Fibroblast of pulmonary artery (primary cell): ENCODE measurements around the gene ZBTB4.
A peak's percentile ranks its signal among the peaks of the same experiment; 100 is the strongest.
"Not testable (repeated sequence)": the region's sequence is repeated elsewhere in the genome, so short reads cannot be mapped to it uniquely, and the experiment has no call there.

Experiments used
- DNase-seq: peaks from one replicate; pipeline ENCODE4 v3.0.0-alpha.2; 2010; ENCODE audit warnings: low read depth
- H3K4me3 ChIP-seq: replicated peaks from 2 replicates; pipeline ENCODE4 v1.5.1; 2011; ENCODE audit warnings: low read depth, mild to moderate bottlenecking, control low read depth, low read length, moderate library complexity
- CTCF ChIP-seq: IDR thresholded peaks from 2 replicates; pipeline ENCODE4 v1.5.1; 2011; ENCODE audit warnings: mild to moderate bottlenecking, control low read depth, low read length, inconsistent platforms; ENCODE audit errors: missing control alignments

Gene ZBTB4

GRCh38 chr17:7484067-7484918, 4.9 kb upstream of the ZBTB4 start, which contains the start of gene POLR2A:
Gene POLR2A, plus strand, starts transcription at chr17:7484366.
- DNase-seq, result peak; percentile 99
- peak within 1 kb of the TSS; percentile 85 for H3K4me3 ChIP-seq
- TF ChIP-seq CTCF, result no peak

GRCh38 chr17:7483255-7484066, 4.0 kb upstream of the ZBTB4 start:
- no peak for TF ChIP-seq CTCF
- H3K4me3 ChIP-seq, result peak overlapping the region; percentile 85
- DNase-seq, result peak; percentile 95

GRCh38 chr17:7482742-7483088, 3.3 kb upstream of the ZBTB4 start:
- H3K4me3 ChIP-seq, result peak overlapping the region; percentile 85

GRCh38 chr17:7481842-7482741, 2.7 kb upstream of the ZBTB4 start:
- not testable (repeated sequence) for DNase-seq, H3K4me3 ChIP-seq

More at GRCh38 chr17:7482742-7483088, 3.3 kb upstream of the ZBTB4 start:
- DNase-seq, result not testable (repeated sequence)

GRCh38 chr17:7481275-7481674, 1.8 kb upstream of the ZBTB4 start, which contains the start of gene SLC35G6:
Gene SLC35G6, plus strand, starts transcription at chr17:7481446. Its CDS starts 71 bp downstream, at chr17:7481517.
- H3K4me3 ChIP-seq, DNase-seq: not testable (repeated sequence)

GRCh38 chr17:7480089-7480384, 606 bp upstream of the ZBTB4 start:
- TF ChIP-seq CTCF, result no peak
- DNase-seq, result no peak
- H3K4me3 ChIP-seq, result peak overlapping the region; percentile 71

- TF ChIP-seq CTCF, result no peak
Measured at GRCh38 chr17:7478276-7479212, 887 bp downstream of the ZBTB4 start.

More at GRCh38 chr17:7478276-7479212, 887 bp downstream of the ZBTB4 start:
- peak overlapping the region; percentile 71 for H3K4me3 ChIP-seq
- DNase-seq, result no peak
